IPS-NIHi11 (cell line): ENCODE results near the gene NEU1.
"Not testable (repeated sequence)": the region's sequence is repeated elsewhere in the genome, so short reads cannot be mapped to it uniquely, and the experiment has no call there.

Experiments
- DNase-seq: peaks from one replicate; pipeline ENCODE4 v3.0.0; 2012; ENCODE audit warnings: mixed read lengths, low spot score

The NEU1 gene

GRCh38 chr6:31862344-31863235 is at the start of gene NEU1:
TSS of gene NEU1 (minus strand) at chr6:31862821. CDS start at chr6:31862776, 45 bp downstream.
- DNase-seq = peak; percentile 100

GRCh38 chr6:31911826-31912585 is 49.4 kb upstream of the NEU1 start:
- no peak for DNase-seq

- DNase-seq = not testable (repeated sequence)
These were observed 46.7 kb upstream of the NEU1 start for GRCh38 chr6:31909298-31909697.

- no peak for DNase-seq
These were observed 46.2 kb upstream of the NEU1 start for GRCh38 chr6:31908791-31909190.

- not testable (repeated sequence) for DNase-seq
These were observed 45.6 kb upstream of the NEU1 start for GRCh38 chr6:31908255-31908654.

GRCh38 chr6:31907158-31907813 is 44.7 kb upstream of the NEU1 start:
- no peak for DNase-seq

GRCh38 chr6:31906727-31907126 is 44.1 kb upstream of the NEU1 start:
- not testable (repeated sequence) for DNase-seq

GRCh38 chr6:31906122-31906521 is 43.5 kb upstream of the NEU1 start:
- peak; percentile 53 for DNase-seq

- no peak for DNase-seq
These were observed 42.4 kb upstream of the NEU1 start for GRCh38 chr6:31905041-31905440.

GRCh38 chr6:31903957-31904356 is 41.3 kb upstream of the NEU1 start:
- no peak for DNase-seq

- DNase-seq = peak; percentile 96
These were observed 39.5 kb upstream of the NEU1 start, which contains the start of gene ZBTB12 for GRCh38 chr6:31901953-31902643. TSS of gene ZBTB12 (minus strand) at chr6:31902086. CDS start at chr6:31901305, 781 bp downstream.

GRCh38 chr6:31901415-31901952 is 38.9 kb upstream of the NEU1 start:
- peak; percentile 42 for DNase-seq

GRCh38 chr6:31900917-31901414 is 38.3 kb upstream of the NEU1 start:
- DNase-seq = no peak

- no peak for DNase-seq
These were observed 37.5 kb upstream of the NEU1 start for GRCh38 chr6:31899882-31900722.

- DNase-seq = no peak
These were observed 36.6 kb upstream of the NEU1 start for GRCh38 chr6:31899215-31899614.

GRCh38 chr6:31898383-31899011 is 35.9 kb upstream of the NEU1 start:
- no peak for DNase-seq

- DNase-seq = peak; percentile 86
These were observed 35.2 kb upstream of the NEU1 start, which contains the start of gene EHMT2 for GRCh38 chr6:31897612-31898382. TSS of gene EHMT2 (minus strand) at chr6:31897698. CDS start at chr6:31897677, 21 bp downstream.

GRCh38 chr6:31896856-31897611 is 34.4 kb upstream of the NEU1 start:
- peak; percentile 82 for DNase-seq
